Urinary bladder (tissue), 4 donors: ENCODE measurements around the gene ZNF718. TPM values are rescaled to one million over a fixed set of nuclear protein-coding genes. Genes with fewer than 3 reads are reported as not detected.
"Not testable (repeated sequence)": the region's sequence is repeated elsewhere in the genome, so short reads cannot be mapped to it uniquely, and the experiment has no call there.

Experiments used
- DNase-seq: peaks from one replicate; pipeline ENCODE4 v3.0.0-alpha.2; 2015; ENCODE audit errors: extremely low spot score
- H3K27ac ChIP-seq: one replicate; pipeline ENCODE4 v1.5.1; 2013; ENCODE audit warnings: low read depth, mild to moderate bottlenecking, moderate library complexity
- H3K36me3 ChIP-seq: one replicate; pipeline ENCODE4 v1.6.1; 2013; ENCODE audit warnings: mild to moderate bottlenecking, moderate library complexity; ENCODE audit not compliant: insufficient read depth
- H3K4me1 ChIP-seq: one replicate; pipeline ENCODE4 v1.6.1; 2013; ENCODE audit warnings: mild to moderate bottlenecking, moderate library complexity; ENCODE audit not compliant: insufficient read depth
- H3K4me3 ChIP-seq: one replicate; pipeline ENCODE4 v1.5.1; 2013; ENCODE audit warnings: low read depth, low read length
- WGBS: extraction: QIAGEN DNeasy Blood & Tissue Kit; methylation state at CpG from one replicate; pipeline ENCODE4 v1.1.7; 2013; 5-methylcytosine and 5-hydroxymethylcytosine counted together
- polyA plus RNA-seq: library from polyadenylated mRNA; stranded (reverse); fragments of 200-250 nt; gene quantifications from one replicate; pipeline ENCODE4 v1.2.3, GENCODE V29; 2013
- total RNA-seq: library from RNA; depleted of rRNA; stranded (reverse); fragments of >200 nt; gene quantifications from one replicate; pipeline ENCODE4 v1.2.3, GENCODE V29; 2014
- donor health status: healthy with polysubstance abuse.
- donor health status: healthy.

The ZNF718 gene
- total and polyA plus RNA-seq, 2 donors = 2.6 to 34.3 TPM

GRCh38 chr4:123922-124274, 403 bp upstream of the ZNF718 start:
- not testable (repeated sequence) for H3K4me1 ChIP-seq, H3K36me3 ChIP-seq, DNase-seq
- peak overlapping the region; percentile 58 for H3K27ac ChIP-seq
- peak overlapping the region; percentile 15 for H3K4me3 ChIP-seq
- 45% methylated on average over 10 of the region's 10 CpGs for WGBS

DNA sequence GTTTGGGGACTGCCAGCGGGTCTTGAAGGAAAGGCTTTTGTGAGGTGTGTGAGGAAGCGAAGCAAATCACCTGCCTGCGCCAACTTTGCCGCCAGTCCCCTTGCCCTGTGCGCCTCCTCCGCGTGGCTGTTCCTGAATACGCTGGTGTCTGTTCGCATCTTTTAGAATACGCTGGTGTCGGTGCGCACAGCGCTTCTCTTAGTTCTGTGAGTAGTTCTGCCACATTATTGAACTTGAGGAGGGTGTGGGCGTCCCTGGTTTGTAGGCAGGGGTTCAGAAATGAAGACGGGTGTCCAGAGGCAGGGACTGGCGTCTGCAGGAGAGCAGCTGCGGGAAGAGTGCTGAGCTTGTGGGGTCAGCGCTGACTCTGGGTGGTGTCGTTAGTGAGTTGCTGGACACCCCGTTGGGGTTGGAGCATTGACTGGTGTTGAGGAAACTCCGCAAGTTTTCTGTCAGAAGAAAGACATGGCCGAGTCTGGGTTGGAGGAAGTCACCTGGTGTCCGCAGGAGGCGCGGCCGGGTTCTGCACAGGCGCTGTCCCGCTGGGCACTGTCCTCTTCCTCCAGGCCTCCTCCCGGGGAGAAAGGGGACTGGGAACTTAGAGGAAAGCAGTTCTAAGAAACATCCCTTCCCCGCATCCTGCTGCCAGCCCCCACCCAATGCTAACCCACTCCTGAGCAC, 930 bp downstream of the ZNF718 start:
- Histone ChIP-seq H3K4me3 (peak overlapping the region; percentile 74), H3K36me3 (no peaks in the 10 kb centered on the region), H3K4me1 (peaks cover 2% of the 10 kb centered on the region), H3K27ac (peak overlapping the region; percentile 92)
- peak; percentile 2 for DNase-seq
- 2% methylated on average over 30 of the region's 30 CpGs for WGBS

DNA sequence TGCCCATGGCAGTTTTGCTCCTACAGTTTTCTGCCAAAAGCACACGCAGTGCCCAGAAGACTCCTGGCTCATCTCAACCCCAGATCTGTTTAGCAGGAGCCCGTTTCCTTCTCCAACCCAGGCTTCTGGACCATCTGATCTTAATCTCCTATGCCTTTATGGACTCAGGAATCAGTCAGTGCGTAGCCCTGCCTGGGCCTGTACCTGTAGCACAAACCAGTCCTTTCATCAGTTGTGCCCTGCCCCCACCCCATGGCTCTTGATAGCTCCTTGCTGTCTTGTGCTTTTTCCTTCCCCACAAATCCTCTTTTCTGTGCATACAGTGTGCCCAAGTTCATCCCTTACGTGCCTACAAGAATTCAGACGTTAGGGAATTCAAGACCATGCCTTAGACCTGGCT, 1.5 kb downstream of the ZNF718 start:
- Histone ChIP-seq H3K36me3 (no peaks in the 10 kb centered on the region), H3K27ac (no peak overlapping the region), H3K4me3 (peak overlapping the region; percentile 74), H3K4me1 (peaks cover 2% of the 10 kb centered on the region)
- DNase-seq = no peak
- 52% methylated on average over 5 of the region's 5 CpGs for WGBS

GRCh38 chr4:132483-132882, 8.2 kb downstream of the ZNF718 start:
- no peak overlapping the region for H3K27ac ChIP-seq
- H3K4me1 ChIP-seq = no peaks in the 10 kb centered on the region
- H3K4me3 ChIP-seq = no peak overlapping the region
- DNase-seq = no peak
- H3K36me3 ChIP-seq = peaks cover 8% of the 10 kb centered on the region
- no CpG with 5 or more reads among the region's 1 CpG for WGBS

GRCh38 chr4:138935-139334, 14.6 kb downstream of the ZNF718 start:
- Histone ChIP-seq H3K4me3 (no peak overlapping the region), H3K27ac (no peak overlapping the region), H3K4me1 (no peaks in the 10 kb centered on the region), H3K36me3 (peaks cover 8% of the 10 kb centered on the region)
- no peak for DNase-seq
- WGBS = 94% methylated on average over 3 of the region's 3 CpGs

DNA sequence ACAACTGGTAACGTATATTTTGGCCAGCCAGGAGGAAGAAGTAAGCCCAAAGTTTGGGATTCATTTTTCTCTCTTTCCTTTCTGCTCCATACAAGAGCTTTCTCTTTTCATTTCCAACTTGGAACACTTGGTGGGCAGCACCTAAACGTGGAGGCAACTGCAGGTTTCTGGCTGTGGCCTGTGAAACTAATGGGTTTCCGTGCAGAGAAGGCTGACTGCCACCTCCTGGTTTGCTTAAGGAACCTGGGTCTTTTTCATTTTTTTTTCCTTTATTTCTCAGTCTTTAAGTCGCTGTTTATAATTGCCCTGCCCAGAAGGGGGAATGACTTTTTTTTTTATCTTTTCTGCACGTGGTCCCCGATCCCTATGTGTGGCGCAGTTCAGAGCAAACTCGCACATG, 15.4 kb downstream of the ZNF718 start:
- no peak overlapping the region for H3K4me3 ChIP-seq
- H3K27ac ChIP-seq = no peak overlapping the region
- H3K4me1 ChIP-seq = no peaks in the 10 kb centered on the region
- no peak for DNase-seq
- 97% methylated on average over 8 of the region's 8 CpGs for WGBS
- H3K36me3 ChIP-seq = peaks cover 8% of the 10 kb centered on the region

- Histone ChIP-seq H3K4me1 (no peaks in the 10 kb centered on the region), H3K4me3 (no peak overlapping the region), H3K36me3 (peaks cover 2% of the 10 kb centered on the region), H3K27ac (no peak overlapping the region)
- DNase-seq = no peak
- 89% methylated on average over 1 of the region's 1 CpG for WGBS
Observed at GRCh38 chr4:146621-147020, 22.3 kb downstream of the ZNF718 start.

- H3K4me1 ChIP-seq = no peaks in the 10 kb centered on the region
- WGBS = 99% methylated on average over 4 of the region's 4 CpGs
- DNase-seq = no peak
- H3K36me3 ChIP-seq = peaks cover 2% of the 10 kb centered on the region
- H3K27ac ChIP-seq = no peak overlapping the region
- H3K4me3 ChIP-seq = no peak overlapping the region
Observed at GRCh38 chr4:147233-147632, 22.9 kb downstream of the ZNF718 start.

DNA sequence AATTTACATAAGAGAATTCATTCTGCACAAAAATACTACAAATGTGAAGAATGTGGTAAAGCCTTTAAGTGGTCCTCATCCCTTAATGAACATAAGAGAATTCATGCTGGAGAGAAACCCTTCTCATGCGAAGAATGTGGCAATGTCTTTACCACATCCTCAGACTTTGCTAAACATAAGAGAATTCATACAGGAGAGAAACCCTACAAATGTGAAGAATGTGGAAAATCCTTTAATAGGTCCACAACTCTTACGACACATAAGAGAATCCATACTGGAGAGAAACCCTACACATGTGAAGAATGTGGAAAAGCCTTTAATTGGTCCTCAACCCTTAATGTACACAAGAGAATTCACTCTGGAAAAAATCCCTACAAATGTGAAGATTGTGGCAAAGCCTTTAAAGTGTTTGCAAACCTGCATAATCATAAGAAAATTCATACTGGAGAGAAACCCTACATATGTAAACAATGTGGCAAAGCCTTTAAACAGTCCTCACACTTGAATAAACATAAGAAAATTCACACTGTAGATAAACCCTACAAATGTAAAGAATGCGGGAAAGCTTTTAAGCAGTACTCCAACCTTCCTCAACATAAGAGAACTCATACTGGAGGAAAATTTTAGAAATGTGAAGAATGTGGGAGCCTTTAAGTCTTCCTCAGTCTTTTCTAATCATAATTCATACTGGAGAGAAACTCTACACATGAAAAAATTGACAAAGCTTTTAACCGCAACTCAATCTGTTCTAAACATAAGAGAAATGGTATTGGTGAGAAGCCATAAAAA, 37.4 kb downstream of the ZNF718 start:
- no peak overlapping the region for H3K27ac ChIP-seq
- no peak for DNase-seq
- no peaks in the 10 kb centered on the region for H3K4me1 ChIP-seq
- H3K4me3 ChIP-seq = no peak overlapping the region
- WGBS = 99% methylated on average over 4 of the region's 4 CpGs
- H3K36me3 ChIP-seq = no peaks in the 10 kb centered on the region

- not testable (repeated sequence) for H3K4me1 ChIP-seq, H3K4me3 ChIP-seq, H3K36me3 ChIP-seq, DNase-seq, H3K27ac ChIP-seq
- over 99% methylated on average over 3 of the region's 3 CpGs for WGBS
Observed at GRCh38 chr4:169640-170039, 45.3 kb downstream of the ZNF718 start.

- WGBS = 97% methylated on average over 10 of the region's 10 CpGs
- H3K4me1 ChIP-seq, H3K4me3 ChIP-seq, DNase-seq, H3K27ac ChIP-seq, H3K36me3 ChIP-seq: not testable (repeated sequence)
Observed at GRCh38 chr4:171318-171717, 47.0 kb downstream of the ZNF718 start.

DNA sequence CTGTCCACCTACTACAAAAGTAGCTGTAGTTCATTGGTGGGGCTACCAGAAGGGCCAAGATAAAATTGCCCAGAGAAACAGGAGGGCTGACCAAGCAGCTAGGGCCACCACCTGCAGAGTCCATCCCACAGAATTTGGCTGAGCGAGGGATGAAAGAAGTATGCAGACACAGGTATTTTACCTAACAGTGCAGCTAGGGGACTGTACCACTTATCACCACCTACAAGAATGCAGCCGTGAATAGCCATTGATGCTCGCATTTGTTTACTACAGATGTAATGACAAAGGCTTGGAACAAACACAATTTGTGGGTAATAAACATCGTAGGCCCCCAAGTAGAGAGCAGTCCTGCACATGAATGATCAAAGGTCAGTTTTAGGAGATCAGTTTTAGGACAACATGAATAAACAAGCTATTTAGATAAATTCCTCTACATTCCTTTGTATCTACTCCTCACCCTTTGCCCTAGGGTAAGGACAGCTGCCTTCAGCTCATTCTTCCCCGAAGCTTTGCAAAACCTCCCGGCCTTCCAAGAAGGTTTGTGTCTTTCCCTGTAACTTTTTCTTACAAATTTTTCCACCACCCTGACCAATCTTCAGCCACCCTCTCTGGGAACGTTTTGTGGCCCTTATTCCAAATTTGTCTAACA, 49.5 kb downstream of the ZNF718 start:
- DNase-seq = no peak
- H3K4me3 ChIP-seq = no peak overlapping the region
- H3K27ac ChIP-seq = no peak overlapping the region
- 73% methylated on average over 7 of the region's 7 CpGs for WGBS
- no peaks in the 10 kb centered on the region for H3K4me1 ChIP-seq
- H3K36me3 ChIP-seq = no peaks in the 10 kb centered on the region

DNA sequence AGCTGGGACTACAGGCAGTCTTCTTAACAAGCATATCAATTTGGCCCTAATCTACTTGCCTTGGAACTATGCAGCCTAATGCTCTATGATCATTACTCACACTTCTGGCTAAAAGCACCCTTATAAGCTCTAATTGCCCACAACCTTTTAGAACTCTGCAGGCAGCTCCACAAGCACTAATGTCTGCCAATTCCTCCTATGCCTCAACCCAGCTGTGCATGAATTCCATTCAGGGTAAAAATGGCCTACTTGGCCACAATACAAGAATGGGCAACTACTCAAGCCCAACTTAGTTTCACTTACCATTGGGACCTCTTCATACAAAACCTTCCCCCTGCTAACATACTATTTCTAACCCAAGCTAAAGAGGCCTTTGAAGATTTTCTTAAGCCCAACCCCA, 51.7 kb downstream of the ZNF718 start:
- Histone ChIP-seq H3K4me3 (no peak overlapping the region), H3K4me1 (no peaks in the 10 kb centered on the region), H3K36me3 (no peaks in the 10 kb centered on the region), H3K27ac (no peak overlapping the region)
- no peak for DNase-seq

- 100% methylated on average over 1 of the region's 1 CpG for WGBS
- Histone ChIP-seq H3K36me3 (no peaks in the 10 kb centered on the region), H3K4me1 (no peaks in the 10 kb centered on the region), H3K27ac (no peak overlapping the region), H3K4me3 (no peak overlapping the region)
- DNase-seq = no peak
Observed at GRCh38 chr4:176995-177394, 52.7 kb downstream of the ZNF718 start.
